Measurements from ENCODE around the gene HHIPL1.
"Not testable (repeated sequence)": the region's sequence is repeated elsewhere in the genome, so short reads cannot be mapped to it uniquely, and the experiment has no call there.

The HHIPL1 gene

GRCh38 chr14:99660006-99660566 is 15.2 kb downstream of the HHIPL1 start:
- no peak for ATAC-seq
- DNase-seq = no peak

- DNase-seq (no peak), ATAC-seq (no peak)
These were observed 15.9 kb downstream of the HHIPL1 start for GRCh38 chr14:99660794-99661193.

GRCh38 chr14:99661206-99661605 is 16.3 kb downstream of the HHIPL1 start:
- ATAC-seq, DNase-seq: not testable (repeated sequence)

GRCh38 chr14:99662846-99663245 is 17.9 kb downstream of the HHIPL1 start:
- DNase-seq = no peak
- ATAC-seq = no peak

GRCh38 chr14:99663386-99664057 is 18.6 kb downstream of the HHIPL1 start:
- no peak for ATAC-seq
- no peak for DNase-seq

GRCh38 chr14:99664058-99664936 is 19.4 kb downstream of the HHIPL1 start:
- ATAC-seq (no peak), DNase-seq (no peak)

- DNase-seq (no peak), ATAC-seq (no peak)
These were observed 20.0 kb downstream of the HHIPL1 start for GRCh38 chr14:99664937-99665273.

GRCh38 chr14:99666533-99666932 is 21.6 kb downstream of the HHIPL1 start:
- ATAC-seq = no peak

GRCh38 chr14:99667045-99667444 is 22.1 kb downstream of the HHIPL1 start:
- ATAC-seq = no peak
- no peak for DNase-seq

More at GRCh38 chr14:99666533-99666932, 21.6 kb downstream of the HHIPL1 start:
- no peak for DNase-seq

- DNase-seq (no peak), ATAC-seq (no peak)
These were observed 22.9 kb downstream of the HHIPL1 start for GRCh38 chr14:99667821-99668220.

- no peak for ATAC-seq
- DNase-seq = no peak
These were observed 23.7 kb downstream of the HHIPL1 start for GRCh38 chr14:99668307-99669295.

GRCh38 chr14:99670361-99671234 is 25.7 kb downstream of the HHIPL1 start:
- no peak for DNase-seq
- no peak for ATAC-seq

- DNase-seq (no peak), ATAC-seq (no peak)
These were observed 26.6 kb downstream of the HHIPL1 start for GRCh38 chr14:99671235-99672224.

GRCh38 chr14:99672506-99673304 is 27.8 kb downstream of the HHIPL1 start:
- ATAC-seq (no peak), DNase-seq (no peak)

- DNase-seq (no peak), ATAC-seq (no peak)
These were observed 28.6 kb downstream of the HHIPL1 start for GRCh38 chr14:99673305-99674063.

GRCh38 chr14:99674064-99674650 is 29.2 kb downstream of the HHIPL1 start:
- ATAC-seq (no peak), DNase-seq (no peak)

GRCh38 chr14:99674776-99675381 is 29.9 kb downstream of the HHIPL1 start:
- ATAC-seq (no peak), DNase-seq (no peak)
